ENCODE results near the gene SLC35B2. TPM values are rescaled to one million over a fixed set of nuclear protein-coding genes. Genes with fewer than 3 reads are reported as not detected.

SLC35B2 gene
- total RNA-seq, 4 donors from 2014 or later: 10.7 to 35.2 (median 26.5) TPM

- Histone ChIP-seq H3K36me3 (no peaks in the 10 kb centered on the region), H3K27ac (peak overlapping the region; percentile 52 to 82 (median 78)), H3K9me3 (no peaks in the 10 kb centered on the region), H3K4me1 (peaks cover 0 to 72% (median 17%) of the 10 kb centered on the region in 4 donors), H3K4me3 (peak overlapping the region; percentile 45 to 56 (median 46)), H3K27me3 (no peaks in the 10 kb centered on the region)
- DNase-seq: no peak
- no peak for TF ChIP-seq CTCF (IDR thresholded peaks at IDR 0.05)
- TF ChIP-seq POLR2A (IDR thresholded peaks at IDR 0.05): no peak
Measured at GRCh38 chr6:44219815-44220784, 37.2 kb downstream of the SLC35B2 start.

- Histone ChIP-seq H3K36me3 (no peaks in the 10 kb centered on the region), H3K4me1 (peaks cover 0 to 64% (median 17%) of the 10 kb centered on the region in 4 donors), H3K4me3 (peak overlapping the region; percentile 45 to 56 (median 46)), H3K9me3 (no peaks in the 10 kb centered on the region), H3K27me3 (no peaks in the 10 kb centered on the region), H3K27ac (peak overlapping the region; percentile 52 to 82 (median 78))
- DNase-seq: peak; percentile 64 to 87 (median 78)
- TF ChIP-seq POLR2A (IDR thresholded peaks at IDR 0.05) (peak in 1 of 2 donors; percentile 27), CTCF (IDR thresholded peaks at IDR 0.05) (peak in 1 of 6 experiments; percentile 8)
Measured at GRCh38 chr6:44219053-44219814, 38.1 kb downstream of the SLC35B2 start.

- TF ChIP-seq CTCF (IDR thresholded peaks at IDR 0.05): no peak
- TF ChIP-seq POLR2A (IDR thresholded peaks at IDR 0.05): no peak
- Histone ChIP-seq H3K4me3 (no peak overlapping the region), H3K36me3 (no peaks in the 10 kb centered on the region), H3K9me3 (no peaks in the 10 kb centered on the region), H3K27ac (peak overlapping the region in 3 of 4 donors; percentile 62 to 82 (median 78)), H3K4me1 (peaks cover 0 to 50% (median 14%) of the 10 kb centered on the region in 4 donors), H3K27me3 (no peaks in the 10 kb centered on the region)
- DNase-seq: no peak
Measured at GRCh38 chr6:44217332-44218143, 39.8 kb downstream of the SLC35B2 start.

GRCh38 chr6:44216677-44217331 lies 40.5 kb downstream of the SLC35B2 start, which contains the start of gene MYMX:
Gene MYMX, plus strand, starts transcription at chr6:44216926. Its CDS starts 546 bp downstream, at chr6:44217472.
- H3K4me3 ChIP-seq: no peak within 1 kb of the TSS
- TF ChIP-seq CTCF (IDR thresholded peaks at IDR 0.05): no peak
- DNase-seq: no peak
- no peaks in the 10 kb centered on the region for H3K27me3 ChIP-seq
- H3K4me1 ChIP-seq: peaks cover 0 to 43% (median 13%) of the 10 kb centered on the region in 4 donors
- H3K27ac ChIP-seq: peak within 1 kb of the TSS in 3 of 4 donors; percentile 62 to 82 (median 78)
- no peaks in the 10 kb centered on the region for H3K9me3 ChIP-seq
- no peaks in the 10 kb centered on the region for H3K36me3 ChIP-seq
